DND-41 (cell line): ENCODE results near the gene KCNC4.

Experiments used
- EZH2 ChIP-seq: IDR thresholded peaks from 3 replicates; pipeline ENCODE4 v1.6.1; 2012; ENCODE audit warnings: borderline replicate concordance, low read depth, mild to moderate bottlenecking, moderate library complexity, low read length, inconsistent platforms; ENCODE audit not compliant: severe bottlenecking
- TF ChIP-seq, protein P1 (sequence below): IDR thresholded peaks from 2 replicates; pipeline ENCODE4 v1.5.1; 2012; ENCODE audit warnings: borderline replicate concordance, low read length, moderate library complexity, mild to moderate bottlenecking; ENCODE audit not compliant: poor library complexity, severe bottlenecking; ENCODE audit errors: extremely low read depth

DNA sequence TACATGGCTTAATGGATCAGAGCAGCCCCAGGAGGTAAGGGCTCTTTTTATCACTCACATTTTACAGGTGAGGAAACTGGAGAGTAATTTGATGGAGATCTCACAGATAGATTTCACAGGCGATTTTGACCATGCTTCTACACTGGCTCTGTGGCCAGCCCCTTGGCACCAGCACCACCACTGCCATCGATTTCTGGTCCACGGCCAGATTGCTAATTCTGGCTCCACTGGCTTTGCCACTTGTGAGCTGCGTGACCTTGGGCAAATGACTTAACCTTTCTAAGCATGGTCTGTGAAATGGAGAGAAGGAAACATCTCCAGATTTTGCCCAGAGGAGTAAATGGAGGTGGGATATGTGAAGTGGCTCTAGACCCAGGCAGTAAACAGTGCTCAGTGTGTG lies 32.6 kb downstream of the KCNC4 start:
- TF ChIP-seq, protein P1, sequence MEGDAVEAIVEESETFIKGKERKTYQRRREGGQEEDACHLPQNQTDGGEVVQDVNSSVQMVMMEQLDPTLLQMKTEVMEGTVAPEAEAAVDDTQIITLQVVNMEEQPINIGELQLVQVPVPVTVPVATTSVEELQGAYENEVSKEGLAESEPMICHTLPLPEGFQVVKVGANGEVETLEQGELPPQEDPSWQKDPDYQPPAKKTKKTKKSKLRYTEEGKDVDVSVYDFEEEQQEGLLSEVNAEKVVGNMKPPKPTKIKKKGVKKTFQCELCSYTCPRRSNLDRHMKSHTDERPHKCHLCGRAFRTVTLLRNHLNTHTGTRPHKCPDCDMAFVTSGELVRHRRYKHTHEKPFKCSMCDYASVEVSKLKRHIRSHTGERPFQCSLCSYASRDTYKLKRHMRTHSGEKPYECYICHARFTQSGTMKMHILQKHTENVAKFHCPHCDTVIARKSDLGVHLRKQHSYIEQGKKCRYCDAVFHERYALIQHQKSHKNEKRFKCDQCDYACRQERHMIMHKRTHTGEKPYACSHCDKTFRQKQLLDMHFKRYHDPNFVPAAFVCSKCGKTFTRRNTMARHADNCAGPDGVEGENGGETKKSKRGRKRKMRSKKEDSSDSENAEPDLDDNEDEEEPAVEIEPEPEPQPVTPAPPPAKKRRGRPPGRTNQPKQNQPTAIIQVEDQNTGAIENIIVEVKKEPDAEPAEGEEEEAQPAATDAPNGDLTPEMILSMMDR, result no peak
- TF ChIP-seq EZH2, result no peak
